Stomach (tissue), 4 donors: ENCODE data around the gene BOLA1.

Experiments used
- POLR2A ChIP-seq, 4 donors: fragments of 450-650 bp; IDR thresholded peaks; one replicate each; pipeline ENCODE4 v1.6.1; 2016; ENCODE audit warnings: antibody characterized with exemption in 4 of 4, control low read depth in 2 of 4, mild to moderate bottlenecking in 1 of 4, moderate library complexity in 1 of 4
- TF ChIP-seq, protein P1 (sequence below), 7 experiments: fragments of 450-650 bp in 4 of 7; fragments of 200-600 bp in 3 of 7; sonication (generic) in 3 of 7; IDR thresholded peaks; one replicate each; pipeline ENCODE4 v1.5.1; 2016 to 2019; ENCODE audit warnings: antibody characterized with exemption in 7 of 7, control low read depth in 2 of 7, mild to moderate bottlenecking in 1 of 7

DNA sequence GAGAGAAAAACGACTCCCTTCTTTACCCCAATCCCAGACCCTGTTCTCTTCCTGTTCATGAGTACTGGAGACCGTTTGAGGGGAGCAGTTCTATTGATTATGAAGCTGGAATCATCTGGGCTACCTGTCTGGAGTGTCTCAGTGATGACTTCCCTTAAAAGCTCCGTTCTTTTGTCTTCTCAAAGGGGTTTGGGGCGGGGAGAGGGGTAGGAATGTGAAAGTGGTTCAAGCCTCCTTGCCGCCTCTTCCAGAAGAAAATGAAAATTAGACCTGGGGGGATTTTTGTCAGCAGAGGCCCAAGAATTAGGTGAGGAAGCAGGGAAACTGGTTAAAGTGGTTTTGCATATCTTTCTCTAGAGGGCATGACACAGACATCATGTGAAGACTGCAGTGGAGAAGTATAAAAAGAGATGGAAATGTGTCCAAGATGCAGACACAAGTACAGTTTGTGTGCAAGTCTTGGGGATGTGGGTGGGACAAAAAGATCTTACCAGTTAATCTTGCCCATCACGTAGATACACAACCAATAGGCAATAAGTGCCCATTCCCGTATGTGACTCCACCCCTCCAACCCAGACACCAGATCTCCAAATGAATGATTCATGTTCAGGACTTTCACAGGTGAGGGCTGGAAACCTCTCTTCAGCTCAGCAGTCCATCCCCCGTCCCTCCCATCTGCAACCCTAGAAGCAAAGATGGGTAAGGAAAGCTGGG is 37.8 kb downstream of the BOLA1 start:
- TF ChIP-seq, protein P1, sequence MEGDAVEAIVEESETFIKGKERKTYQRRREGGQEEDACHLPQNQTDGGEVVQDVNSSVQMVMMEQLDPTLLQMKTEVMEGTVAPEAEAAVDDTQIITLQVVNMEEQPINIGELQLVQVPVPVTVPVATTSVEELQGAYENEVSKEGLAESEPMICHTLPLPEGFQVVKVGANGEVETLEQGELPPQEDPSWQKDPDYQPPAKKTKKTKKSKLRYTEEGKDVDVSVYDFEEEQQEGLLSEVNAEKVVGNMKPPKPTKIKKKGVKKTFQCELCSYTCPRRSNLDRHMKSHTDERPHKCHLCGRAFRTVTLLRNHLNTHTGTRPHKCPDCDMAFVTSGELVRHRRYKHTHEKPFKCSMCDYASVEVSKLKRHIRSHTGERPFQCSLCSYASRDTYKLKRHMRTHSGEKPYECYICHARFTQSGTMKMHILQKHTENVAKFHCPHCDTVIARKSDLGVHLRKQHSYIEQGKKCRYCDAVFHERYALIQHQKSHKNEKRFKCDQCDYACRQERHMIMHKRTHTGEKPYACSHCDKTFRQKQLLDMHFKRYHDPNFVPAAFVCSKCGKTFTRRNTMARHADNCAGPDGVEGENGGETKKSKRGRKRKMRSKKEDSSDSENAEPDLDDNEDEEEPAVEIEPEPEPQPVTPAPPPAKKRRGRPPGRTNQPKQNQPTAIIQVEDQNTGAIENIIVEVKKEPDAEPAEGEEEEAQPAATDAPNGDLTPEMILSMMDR (IDR thresholded peaks at IDR 0.05) = no peak
- TF ChIP-seq POLR2A (IDR thresholded peaks at IDR 0.05) = no peak
